A673 (cell line): ENCODE measurements around the gene COL28A1.

ENCODE experiments used
- EZH2 ChIP-seq: fragments of 200-600 bp; sonication (generic); IDR thresholded peaks from 2 replicates; pipeline ENCODE4 v1.6.1; 2017; ENCODE audit warnings: borderline replicate concordance, low read depth, mild to moderate bottlenecking, mixed read lengths, antibody characterized with exemption, low read length; ENCODE audit not compliant: poor library complexity, severe bottlenecking
- TF ChIP-seq, protein P1 (sequence below): fragments of 300-800, 200-600 bp; sonication (generic); conservative IDR thresholded peaks from 2 replicates; pipeline ENCODE4 v1.5.1; 2017; ENCODE audit warnings: low read depth, mild to moderate bottlenecking, antibody characterized with exemption, low read length, moderate library complexity, mixed read lengths

GRCh38 chr7:7542251-7542835 lies 6.7 kb upstream of the COL28A1 start:
- TF ChIP-seq, protein P1, sequence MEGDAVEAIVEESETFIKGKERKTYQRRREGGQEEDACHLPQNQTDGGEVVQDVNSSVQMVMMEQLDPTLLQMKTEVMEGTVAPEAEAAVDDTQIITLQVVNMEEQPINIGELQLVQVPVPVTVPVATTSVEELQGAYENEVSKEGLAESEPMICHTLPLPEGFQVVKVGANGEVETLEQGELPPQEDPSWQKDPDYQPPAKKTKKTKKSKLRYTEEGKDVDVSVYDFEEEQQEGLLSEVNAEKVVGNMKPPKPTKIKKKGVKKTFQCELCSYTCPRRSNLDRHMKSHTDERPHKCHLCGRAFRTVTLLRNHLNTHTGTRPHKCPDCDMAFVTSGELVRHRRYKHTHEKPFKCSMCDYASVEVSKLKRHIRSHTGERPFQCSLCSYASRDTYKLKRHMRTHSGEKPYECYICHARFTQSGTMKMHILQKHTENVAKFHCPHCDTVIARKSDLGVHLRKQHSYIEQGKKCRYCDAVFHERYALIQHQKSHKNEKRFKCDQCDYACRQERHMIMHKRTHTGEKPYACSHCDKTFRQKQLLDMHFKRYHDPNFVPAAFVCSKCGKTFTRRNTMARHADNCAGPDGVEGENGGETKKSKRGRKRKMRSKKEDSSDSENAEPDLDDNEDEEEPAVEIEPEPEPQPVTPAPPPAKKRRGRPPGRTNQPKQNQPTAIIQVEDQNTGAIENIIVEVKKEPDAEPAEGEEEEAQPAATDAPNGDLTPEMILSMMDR = no peak
- no peak for TF ChIP-seq EZH2
